ENCODE data around the gene OR1N1. TPM values are rescaled to one million over a fixed set of nuclear protein-coding genes. Genes with fewer than 3 reads are reported as not detected.

OR1N1 gene, protein sequence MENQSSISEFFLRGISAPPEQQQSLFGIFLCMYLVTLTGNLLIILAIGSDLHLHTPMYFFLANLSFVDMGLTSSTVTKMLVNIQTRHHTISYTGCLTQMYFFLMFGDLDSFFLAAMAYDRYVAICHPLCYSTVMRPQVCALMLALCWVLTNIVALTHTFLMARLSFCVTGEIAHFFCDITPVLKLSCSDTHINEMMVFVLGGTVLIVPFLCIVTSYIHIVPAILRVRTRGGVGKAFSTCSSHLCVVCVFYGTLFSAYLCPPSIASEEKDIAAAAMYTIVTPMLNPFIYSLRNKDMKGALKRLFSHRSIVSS
- not detected in 2 replicates for total RNA-seq

GRCh38 chr9:122527193-122527592, at the start of gene OR1N1:
Gene OR1N1 (minus strand): TSS chr9:122527293. CDS start chr9:122527293, 0 bp downstream.

DNA sequence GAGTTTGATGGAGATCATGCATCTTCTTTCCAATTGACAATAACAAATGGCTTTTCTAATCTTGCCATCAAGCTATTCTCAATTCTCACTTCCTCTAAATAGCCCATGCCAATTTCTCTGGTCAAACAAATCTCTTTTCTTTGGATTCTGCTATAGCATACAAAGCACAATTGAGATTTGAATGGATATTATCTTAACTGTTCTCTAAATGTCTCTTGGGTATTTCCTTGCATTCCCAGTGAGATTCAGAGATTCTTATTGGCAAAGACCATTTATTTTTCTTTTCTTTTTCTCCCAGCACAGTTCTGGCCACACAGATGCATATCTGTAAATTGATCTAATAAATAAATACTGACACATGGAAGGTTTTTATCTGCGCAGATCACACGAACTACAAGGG, 25.7 kb upstream of the OR1N1 start, which contains the start of gene OR1N2:
Gene OR1N2 (plus strand): TSS at position 301 of the 400 bp plus-strand sequence. CDS start 100 bp downstream, outside the sequence.

DNA sequence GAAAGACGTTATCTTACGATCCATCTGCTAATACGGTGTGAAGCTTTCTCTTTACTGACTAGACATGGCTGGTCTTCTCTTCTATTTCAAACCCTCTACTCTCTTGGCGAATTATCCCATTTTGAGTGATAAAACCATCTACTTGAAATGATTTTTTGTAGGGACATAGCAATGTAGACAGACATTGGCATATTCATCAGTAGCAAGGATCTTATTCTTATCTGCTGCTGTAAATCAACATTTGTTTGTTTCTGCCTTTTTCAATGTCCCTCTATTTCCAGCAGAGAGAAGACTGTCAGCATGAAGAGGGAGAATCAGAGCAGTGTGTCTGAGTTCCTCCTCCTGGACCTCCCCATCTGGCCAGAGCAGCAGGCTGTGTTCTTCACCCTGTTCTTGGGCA, 8.3 kb downstream of the OR1N1 start, which contains the start of gene OR1J4:
Gene OR1J4 (plus strand): TSS at position 301 of the 400 bp plus-strand sequence. CDS start 0 bp downstream, at position 301.

GRCh38 chr9:122510502-122510901, 16.6 kb downstream of the OR1N1 start, which contains the start of gene OR1J2:
Gene OR1J2 (plus strand): TSS chr9:122510802. CDS start chr9:122510802, 0 bp downstream.

DNA sequence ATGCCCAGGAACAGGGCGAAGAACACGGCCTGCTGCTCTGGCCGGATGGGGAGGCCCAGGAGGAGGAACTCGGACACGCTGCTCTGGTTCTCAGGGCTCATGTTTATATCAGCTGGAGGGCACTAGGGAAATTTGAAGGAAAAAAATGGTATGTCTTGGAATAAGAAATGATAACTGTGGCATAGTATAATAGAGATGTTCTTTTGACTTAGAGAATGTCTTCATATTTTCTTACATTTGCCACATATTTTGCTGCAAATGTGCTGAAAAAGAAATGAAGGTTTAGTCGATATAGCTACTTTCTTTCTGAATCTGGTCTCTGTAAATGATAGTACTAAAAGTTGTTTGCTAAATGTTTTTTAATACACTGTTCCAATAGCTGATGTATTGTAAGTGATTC, 49.3 kb downstream of the OR1N1 start, which contains the start of gene OR1J1:
Gene OR1J1 (minus strand): TSS at position 101 of the 400 bp plus-strand sequence. CDS start 0 bp downstream, at position 101.

Other genes with a start within 250 kb of the OR1N1 start
- 4.6 and 39.2 TPM in 2 replicates for gene PTGS1, start 156.3 kb downstream of the OR1N1 start, total RNA-seq
- gene OR1J1, start 49.4 kb downstream of the OR1N1 start, total RNA-seq = not detected in 2 replicates
- not detected in 2 replicates for gene OR1J2, start 16.5 kb downstream of the OR1N1 start, total RNA-seq
- gene OR1J4, start 8.2 kb downstream of the OR1N1 start, total RNA-seq = not detected in 2 replicates
- gene OR1N2, start 25.8 kb upstream of the OR1N1 start, total RNA-seq = not detected in 2 replicates
- gene OR1L8, start 56.1 kb upstream of the OR1N1 start, total RNA-seq = not detected in 2 replicates
- gene OR1Q1, start 87.4 kb upstream of the OR1N1 start, total RNA-seq = not detected in 2 replicates
- gene OR1B1, start 130.3 kb upstream of the OR1N1 start, total RNA-seq = not detected in 2 replicates
- gene OR1L1, start 134.4 kb upstream of the OR1N1 start, total RNA-seq = not detected in 2 replicates
- gene OR1L3, start 147.8 kb upstream of the OR1N1 start, total RNA-seq = not detected in 2 replicates
- gene OR1L4, start 196.7 kb upstream of the OR1N1 start, total RNA-seq = not detected in 2 replicates
- gene OR1L6, start 215.0 kb upstream of the OR1N1 start, total RNA-seq = not detected in 2 replicates